SK-N-SH (cell line): ENCODE measurements around the gene DUSP15. TPM values are rescaled to one million over a fixed set of nuclear protein-coding genes. Genes with fewer than 3 reads are reported as not detected.

Source experiments
- CTCF ChIA-PET: fragments of 300-600, 350-600 bp; formaldehyde crosslinking; extraction: SDS; loops from one replicate; lab custom pipeline; 2021; lab: Yijun Ruan, JAX
- POLR2A ChIA-PET: fragments of 350-600 bp; sonication (Branson Sonifier 250); formaldehyde crosslinking; extraction: SDS; loops from one replicate; lab custom pipeline; 2020; ENCODE audit warnings: antibody characterized with exemption, inconsistent platforms; lab: Yijun Ruan, JAX
- DNase-seq: peaks from one replicate; pipeline ENCODE4 v3.0.0; 2012
- H2AFZ ChIP-seq: fragments of 200-600 bp; sonication (generic); 2 replicates; pipeline ENCODE4 v1.8.1; 2016; ENCODE audit warnings: antibody characterized with exemption, mild to moderate bottlenecking, low read depth
- H3F3A ChIP-seq: fragments of 200-600 bp; sonication (generic); replicated peaks from 2 replicates; pipeline ENCODE3; 2016; ENCODE audit warnings: antibody characterized with exemption, mild to moderate bottlenecking; ENCODE audit not compliant: insufficient read depth
- H3K27ac ChIP-seq, 2 experiments: fragments of 200-500 bp in 1 of 2; fragments of 200-600 bp in 1 of 2; sonication (Bioruptor generic) in 1 of 2; sonication (generic), shearing (Covaris generic) in 1 of 2; 2 replicates each; pipeline versions ENCODE4 v1.5.1 to v1.6.1; 2014 to 2016; ENCODE audit warnings: low read depth in 2 of 2, inconsistent platforms in 1 of 2, low read length in 1 of 2, mild to moderate bottlenecking in 1 of 2, mixed read lengths in 1 of 2
- H3K27me3 ChIP-seq: fragments of 200-600 bp; sonication (generic), shearing (Covaris generic); 2 replicates; pipeline ENCODE4 v1.6.1; 2016; ENCODE audit warnings: mixed run types; ENCODE audit not compliant: insufficient read depth
- H3K36me3 ChIP-seq, 2 experiments: fragments of 200-500 bp in 1 of 2; fragments of 200-600 bp in 1 of 2; sonication (Bioruptor generic) in 1 of 2; sonication (generic) in 1 of 2; replicated peaks in 1 of 2; 2 replicates each; pipeline versions ENCODE3 to v1.5.1; 2014 to 2016; ENCODE audit warnings: low read length in 1 of 2, mild to moderate bottlenecking in 1 of 2; ENCODE audit not compliant: insufficient read depth in 2 of 2, control insufficient read depth in 1 of 2
- H3K4me1 ChIP-seq, 2 experiments: fragments of 200-500 bp in 1 of 2; fragments of 200-600 bp in 1 of 2; sonication (Bioruptor generic) in 1 of 2; sonication (generic), shearing (Covaris generic) in 1 of 2; 2 replicates each; pipeline versions ENCODE4 v1.5.1 to v1.6.1; 2014 to 2016; ENCODE audit warnings: low read depth in 1 of 2, low read length in 1 of 2, mixed run types in 1 of 2; ENCODE audit not compliant: insufficient read depth in 2 of 2, control insufficient read depth in 1 of 2
- H3K4me2 ChIP-seq: fragments of 200-600 bp; sonication (generic), shearing (Covaris generic); 2 replicates; pipeline ENCODE4 v1.6.1; 2017; ENCODE audit warnings: mixed run types
- H3K4me3 ChIP-seq, 2 experiments: fragments of 200-500 bp in 1 of 2; fragments of 200-600 bp in 1 of 2; sonication (Bioruptor generic) in 1 of 2; sonication (generic), shearing (Covaris generic) in 1 of 2; 2 replicates each; pipeline versions ENCODE4 v1.5.1 to v1.8.1; 2014 to 2016; ENCODE audit warnings: low read depth in 2 of 2, inconsistent platforms in 1 of 2, low read length in 1 of 2, mild to moderate bottlenecking in 1 of 2, mixed read lengths in 1 of 2, moderate library complexity in 1 of 2
- H3K79me2 ChIP-seq: fragments of 200-600 bp; sonication (generic); 2 replicates; pipeline ENCODE4 v1.8.1; 2017; ENCODE audit warnings: mild to moderate bottlenecking; ENCODE audit not compliant: insufficient read depth
- H3K9ac ChIP-seq: fragments of 200-600 bp; sonication (generic); 2 replicates; pipeline ENCODE4 v1.6.1; 2017; ENCODE audit warnings: mixed run types
- H3K9me2 ChIP-seq: fragments of 200-600 bp; sonication (generic); 2 replicates; pipeline ENCODE4 v1.6.1; 2017; ENCODE audit warnings: mixed run types
- H3K9me3 ChIP-seq: fragments of 200-600 bp; sonication (generic); 2 replicates; pipeline ENCODE4 v1.6.1; 2017; ENCODE audit warnings: mixed run types, mild to moderate bottlenecking, moderate library complexity
- H4K20me1 ChIP-seq: fragments of 200-600 bp; sonication (generic); 2 replicates; pipeline ENCODE4 v1.6.1; 2017; ENCODE audit warnings: mild to moderate bottlenecking, mixed run types; ENCODE audit not compliant: insufficient read depth
- CHD2 ChIP-seq: fragments of 150-350 bp; IDR thresholded peaks from 2 replicates; pipeline ENCODE4 v1.6.1; 2018; ENCODE audit warnings: low read length; ENCODE audit not compliant: partially characterized antibody
- ELF1 ChIP-seq: IDR thresholded peaks from 2 replicates; pipeline ENCODE4 v1.4.0; 2012
- FOSL2 ChIP-seq: IDR thresholded peaks from 2 replicates; pipeline ENCODE4 v1.4.0; 2012; ENCODE audit warnings: low read depth, mild to moderate bottlenecking, moderate library complexity, borderline replicate concordance
- FOXJ3 ChIP-seq: sonication (generic); formaldehyde crosslinking; IDR thresholded peaks from 2 replicates; pipeline ENCODE4 v1.5.1; 2020; ENCODE audit warnings: mild to moderate bottlenecking, missing genetic modification reagents
- FOXM1 ChIP-seq: IDR thresholded peaks from 2 replicates; pipeline ENCODE4 v1.4.0; 2012; ENCODE audit warnings: low read depth, mild to moderate bottlenecking
- MEF2A ChIP-seq: IDR thresholded peaks from 2 replicates; pipeline ENCODE4 v1.4.0; 2012; ENCODE audit warnings: low read depth, borderline replicate concordance
- MXI1 ChIP-seq: IDR thresholded peaks from 2 replicates; pipeline ENCODE4 v1.6.1; 2012; ENCODE audit warnings: mild to moderate bottlenecking, low read depth, low read length, improper control_type of control experiment
- NFIC ChIP-seq: IDR thresholded peaks from 2 replicates; pipeline ENCODE4 v1.4.0; 2012; ENCODE audit warnings: borderline replicate concordance
- NRF1 ChIP-seq: IDR thresholded peaks from 2 replicates; pipeline ENCODE4 v1.6.1; 2012; ENCODE audit warnings: low read depth, mild to moderate bottlenecking, low read length
- POLR2AphosphoS5 ChIP-seq: IDR thresholded peaks from 2 replicates; pipeline ENCODE4 v1.6.1; 2012; ENCODE audit warnings: low read depth, low read length
- RAD21 ChIP-seq: IDR thresholded peaks from 2 replicates; pipeline ENCODE4 v1.6.1; 2012; ENCODE audit warnings: mild to moderate bottlenecking, low read length
- RFX5 ChIP-seq: IDR thresholded peaks from 2 replicates; pipeline ENCODE4 v1.6.1; 2012; ENCODE audit warnings: mild to moderate bottlenecking, improper control_type of control experiment, low read length
- SIN3A ChIP-seq: IDR thresholded peaks from 2 replicates; pipeline ENCODE4 v1.6.1; 2012; ENCODE audit warnings: low read depth, mild to moderate bottlenecking, low read length, moderate library complexity, borderline replicate concordance
- TEAD4 ChIP-seq: IDR thresholded peaks from 2 replicates; pipeline ENCODE4 v1.4.0; 2012; ENCODE audit warnings: mild to moderate bottlenecking, borderline replicate concordance; ENCODE audit not compliant: insufficient read depth
- WGBS: methylation state at CpG from one replicate; pipeline ENCODE4 v1.1.6; 2017; ENCODE audit warnings: low lambda C conversion rate; 5-methylcytosine and 5-hydroxymethylcytosine counted together
- polyA plus RNA-seq, 3 experiments: library from polyadenylated mRNA; depleted of rRNA; stranded (reverse); fragments of >200 nt; gene quantifications; 2 replicates each; pipeline ENCODE4 v1.2.3, GENCODE V29; 2012
- small RNA-seq, 7 experiments: library from RNA; depleted of rRNA; stranded (forward); fragments of <200 nt; gene quantifications; one replicate each; pipeline ENCODE3, GENCODE V24; 2012
- TF ChIP-seq, protein P1 (sequence below): fragments of 150-350 bp; IDR thresholded peaks from 2 replicates; pipeline ENCODE4 v1.6.1; 2016; ENCODE audit warnings: mild to moderate bottlenecking, low read depth, low read length
- TF ChIP-seq, protein P2 (sequence below): fragments of 200-600 bp; sonication (generic); IDR thresholded peaks from 2 replicates; pipeline ENCODE4 v1.6.1; 2017; ENCODE audit warnings: antibody characterized with exemption, mild to moderate bottlenecking, moderate library complexity
- TF ChIP-seq, protein P3 (sequence below): IDR thresholded peaks from 2 replicates; pipeline ENCODE4 v1.4.0; 2012; ENCODE audit warnings: low read depth, borderline replicate concordance
- TF ChIP-seq, protein P4 (sequence below): IDR thresholded peaks from 2 replicates; pipeline ENCODE4; 2012

DUSP15 gene
- polyA plus RNA-seq, 1 of the 3 experiments (the other 2 are of a cell fraction), result 5.4 TPM

DNA sequence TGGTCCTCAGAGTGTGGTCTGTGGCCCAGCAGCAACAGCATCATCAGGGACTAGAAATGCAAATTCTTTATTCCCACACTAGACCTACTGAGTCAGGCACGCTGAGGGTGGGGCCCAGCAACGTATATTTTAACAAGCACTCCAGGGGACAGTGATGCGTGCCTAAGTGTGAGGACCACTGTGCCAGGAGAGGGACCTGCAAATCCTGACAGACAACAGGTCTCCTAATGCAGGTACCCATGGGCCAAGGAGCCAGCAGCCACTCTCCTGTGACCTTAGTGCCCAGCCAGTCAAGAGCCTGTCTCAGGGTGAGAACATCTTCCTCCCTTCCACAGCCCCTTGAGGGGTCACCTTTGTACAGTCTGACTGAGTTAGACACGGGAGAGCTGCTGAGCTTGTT is 59.1 kb downstream of the DUSP15 start:
- Histone ChIP-seq H4K20me1 (no peaks in the 10 kb centered on the region), H3K4me2 (no peak overlapping the region), H3K79me2 (no peaks in the 10 kb centered on the region), H3K4me1 (peaks cover 10 to 18% of the 10 kb centered on the region in 2 experiments; a peak in 2 of 4 replicates), H3K36me3 (peaks cover 3 to 17% of the 10 kb centered on the region in 2 experiments), H3K9me2 (no peaks in the 10 kb centered on the region), H2AFZ (no peak overlapping the region), H3K9me3 (no peaks in the 10 kb centered on the region), H3K9ac (no peak overlapping the region), H3K4me3 (no peak overlapping the region), H3K27me3 (no peaks in the 10 kb centered on the region), H3K27ac (no peak overlapping the region; a peak in 1 of 4 replicates), H3F3A (peaks cover 8% of the 10 kb centered on the region)
- DNase-seq, result no peak
- POLR2A ChIA-PET, result no interaction called here
- TF ChIP-seq MXI1 (no peak), NRF1 (no peak), RAD21 (no peak), MEF2A (no peak), SIN3A (no peak), FOSL2 (no peak), FOXM1 (no peak), RFX5 (no peak), ELF1 (no peak), FOXJ3 (CRISPR knock-in tag) (no peak), NFIC (no peak), POLR2AphosphoS5 (no peak), CHD2 (no peak), TEAD4 (no peak)
- TF ChIP-seq, protein P1, sequence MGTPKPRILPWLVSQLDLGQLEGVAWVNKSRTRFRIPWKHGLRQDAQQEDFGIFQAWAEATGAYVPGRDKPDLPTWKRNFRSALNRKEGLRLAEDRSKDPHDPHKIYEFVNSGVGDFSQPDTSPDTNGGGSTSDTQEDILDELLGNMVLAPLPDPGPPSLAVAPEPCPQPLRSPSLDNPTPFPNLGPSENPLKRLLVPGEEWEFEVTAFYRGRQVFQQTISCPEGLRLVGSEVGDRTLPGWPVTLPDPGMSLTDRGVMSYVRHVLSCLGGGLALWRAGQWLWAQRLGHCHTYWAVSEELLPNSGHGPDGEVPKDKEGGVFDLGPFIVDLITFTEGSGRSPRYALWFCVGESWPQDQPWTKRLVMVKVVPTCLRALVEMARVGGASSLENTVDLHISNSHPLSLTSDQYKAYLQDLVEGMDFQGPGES, result no peak
- TF ChIP-seq, protein P2, sequence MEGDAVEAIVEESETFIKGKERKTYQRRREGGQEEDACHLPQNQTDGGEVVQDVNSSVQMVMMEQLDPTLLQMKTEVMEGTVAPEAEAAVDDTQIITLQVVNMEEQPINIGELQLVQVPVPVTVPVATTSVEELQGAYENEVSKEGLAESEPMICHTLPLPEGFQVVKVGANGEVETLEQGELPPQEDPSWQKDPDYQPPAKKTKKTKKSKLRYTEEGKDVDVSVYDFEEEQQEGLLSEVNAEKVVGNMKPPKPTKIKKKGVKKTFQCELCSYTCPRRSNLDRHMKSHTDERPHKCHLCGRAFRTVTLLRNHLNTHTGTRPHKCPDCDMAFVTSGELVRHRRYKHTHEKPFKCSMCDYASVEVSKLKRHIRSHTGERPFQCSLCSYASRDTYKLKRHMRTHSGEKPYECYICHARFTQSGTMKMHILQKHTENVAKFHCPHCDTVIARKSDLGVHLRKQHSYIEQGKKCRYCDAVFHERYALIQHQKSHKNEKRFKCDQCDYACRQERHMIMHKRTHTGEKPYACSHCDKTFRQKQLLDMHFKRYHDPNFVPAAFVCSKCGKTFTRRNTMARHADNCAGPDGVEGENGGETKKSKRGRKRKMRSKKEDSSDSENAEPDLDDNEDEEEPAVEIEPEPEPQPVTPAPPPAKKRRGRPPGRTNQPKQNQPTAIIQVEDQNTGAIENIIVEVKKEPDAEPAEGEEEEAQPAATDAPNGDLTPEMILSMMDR, result no peak
- TF ChIP-seq, protein P3, sequence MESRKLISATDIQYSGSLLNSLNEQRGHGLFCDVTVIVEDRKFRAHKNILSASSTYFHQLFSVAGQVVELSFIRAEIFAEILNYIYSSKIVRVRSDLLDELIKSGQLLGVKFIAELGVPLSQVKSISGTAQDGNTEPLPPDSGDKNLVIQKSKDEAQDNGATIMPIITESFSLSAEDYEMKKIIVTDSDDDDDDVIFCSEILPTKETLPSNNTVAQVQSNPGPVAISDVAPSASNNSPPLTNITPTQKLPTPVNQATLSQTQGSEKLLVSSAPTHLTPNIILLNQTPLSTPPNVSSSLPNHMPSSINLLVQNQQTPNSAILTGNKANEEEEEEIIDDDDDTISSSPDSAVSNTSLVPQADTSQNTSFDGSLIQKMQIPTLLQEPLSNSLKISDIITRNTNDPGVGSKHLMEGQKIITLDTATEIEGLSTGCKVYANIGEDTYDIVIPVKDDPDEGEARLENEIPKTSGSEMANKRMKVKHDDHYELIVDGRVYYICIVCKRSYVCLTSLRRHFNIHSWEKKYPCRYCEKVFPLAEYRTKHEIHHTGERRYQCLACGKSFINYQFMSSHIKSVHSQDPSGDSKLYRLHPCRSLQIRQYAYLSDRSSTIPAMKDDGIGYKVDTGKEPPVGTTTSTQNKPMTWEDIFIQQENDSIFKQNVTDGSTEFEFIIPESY, result no peak
- TF ChIP-seq, protein P4, sequence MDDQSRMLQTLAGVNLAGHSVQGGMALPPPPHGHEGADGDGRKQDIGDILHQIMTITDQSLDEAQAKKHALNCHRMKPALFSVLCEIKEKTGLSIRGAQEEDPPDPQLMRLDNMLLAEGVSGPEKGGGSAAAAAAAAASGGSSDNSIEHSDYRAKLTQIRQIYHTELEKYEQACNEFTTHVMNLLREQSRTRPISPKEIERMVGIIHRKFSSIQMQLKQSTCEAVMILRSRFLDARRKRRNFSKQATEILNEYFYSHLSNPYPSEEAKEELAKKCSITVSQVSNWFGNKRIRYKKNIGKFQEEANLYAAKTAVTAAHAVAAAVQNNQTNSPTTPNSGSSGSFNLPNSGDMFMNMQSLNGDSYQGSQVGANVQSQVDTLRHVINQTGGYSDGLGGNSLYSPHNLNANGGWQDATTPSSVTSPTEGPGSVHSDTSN, result no peak
- 100% methylated on average over 2 of the region's 4 CpGs for WGBS
- CTCF ChIA-PET, result interaction anchor here (1.3 to 1.8 kb wide), 4 partner anchors 12 to 141 kb away, joined by 4 to 6 read pairs (median 5); partner anchors contain the start of gene PDRG1

Small RNAs within 50 kb of the gene (small RNA-seq; reads per million reads assigned to genes)
- gene RNU1-94P, result 0 to 4.2 (median 0.53) reads per million in 7 experiments

Other genes with a start within 250 kb of the DUSP15 start
- gene COX4I2, start 232.6 kb downstream of the DUSP15 start, polyA plus RNA-seq (2012; rRNA removed), result 0.21 TPM in 1 of 2 replicates, not detected in the other
- 99.9 and 103 TPM in 2 replicates for gene BCL2L1, start 147.7 kb downstream of the DUSP15 start, polyA plus RNA-seq (2012; rRNA removed)
- 14.4 and 17.1 TPM in 2 replicates for gene TPX2, start 131.2 kb downstream of the DUSP15 start, polyA plus RNA-seq (2012; rRNA removed)
- gene MYLK2, start 51.2 kb downstream of the DUSP15 start, polyA plus RNA-seq (2012; rRNA removed), result 0.21 and 0.31 TPM in 2 replicates
- gene FOXS1, start 24.9 kb downstream of the DUSP15 start, polyA plus RNA-seq (2012; rRNA removed), result 0.73 and 0.99 TPM in 2 replicates
- gene TTLL9, start 107 bp upstream of the DUSP15 start, polyA plus RNA-seq (2012; rRNA removed), result 0.23 and 0.32 TPM in 2 replicates
- gene PDRG1, start 81.5 kb upstream of the DUSP15 start, polyA plus RNA-seq (2012; rRNA removed), result 18.9 and 19.7 TPM in 2 replicates
- gene XKR7, start 97.6 kb upstream of the DUSP15 start, polyA plus RNA-seq (2012; rRNA removed), result 0.02 and 0.10 TPM in 2 replicates
- not detected in 2 replicates for gene CCM2L, start 139.9 kb upstream of the DUSP15 start, polyA plus RNA-seq (2012; rRNA removed)
- not detected in 2 replicates for gene HCK, start 181.7 kb upstream of the DUSP15 start, polyA plus RNA-seq (2012; rRNA removed)
- 61.0 and 67.8 TPM in 2 replicates for gene TM9SF4, start 239.2 kb upstream of the DUSP15 start, polyA plus RNA-seq (2012; rRNA removed)